K562 (cell line): ENCODE results near the gene SMC4. TPM values are rescaled to one million over a fixed set of nuclear protein-coding genes. Genes with fewer than 3 reads are reported as not detected.
A peak's percentile ranks its signal among the peaks of the same experiment; 100 is the strongest.

Source experiments
- ARID2 ChIP-seq: fragments of 450-650 bp; IDR thresholded peaks from 2 replicates; pipeline ENCODE4 v1.6.1; 2017; ENCODE audit warnings: antibody characterized with exemption, mild to moderate bottlenecking
- BCL6 ChIP-seq: fragments of 250-450 bp; sonication (Bioruptor Pico); IDR thresholded peaks from 2 replicates; pipeline ENCODE4 v1.4.0; 2020
- COPS2 ChIP-seq: fragments of 450-650 bp; conservative IDR thresholded peaks from 2 replicates; pipeline ENCODE4 v1.6.1; 2016; ENCODE audit warnings: mild to moderate bottlenecking, moderate library complexity
- CREB1 ChIP-seq, 2 experiments: sonication (generic) in 1 of 2; formaldehyde crosslinking in 1 of 2; IDR thresholded peaks; 2 replicates each; pipeline versions ENCODE4 v1.6.1 to v1.8.0; 2012 to 2022; ENCODE audit warnings: inconsistent platforms in 1 of 2, mild to moderate bottlenecking in 1 of 2, missing genetic modification reagents in 1 of 2, moderate library complexity in 1 of 2
- DMBX1 ChIP-seq: fragments of 250-450 bp; sonication (Bioruptor Pico); IDR thresholded peaks from 2 replicates; pipeline ENCODE4 v1.8.0; 2022; ENCODE audit warnings: inconsistent platforms, mild to moderate bottlenecking, moderate library complexity, borderline replicate concordance
- DNMT1 ChIP-seq: fragments of 450-650 bp; IDR thresholded peaks from 2 replicates; pipeline ENCODE4 v1.6.1; 2016; ENCODE audit warnings: antibody characterized with exemption, mild to moderate bottlenecking
- DPF2 ChIP-seq: fragments of 450-650 bp; IDR thresholded peaks from 2 replicates; pipeline ENCODE4 v1.6.1; 2016
- FOS ChIP-seq: IDR thresholded peaks from 3 replicates; pipeline ENCODE4 v1.6.1; 2011; ENCODE audit not compliant: insufficient read length; ENCODE audit errors: extremely low read depth
- FOSL1 ChIP-seq: fragments of 200-800 bp; sonication (Bioruptor generic); conservative IDR thresholded peaks from 2 replicates; pipeline ENCODE4 v1.6.1; 2016; ENCODE audit warnings: missing genetic modification characterization, missing compliant biosample characterization
- GTF2A2 ChIP-seq: IDR thresholded peaks from 2 replicates; pipeline ENCODE4 v1.6.1; 2016; ENCODE audit warnings: mild to moderate bottlenecking, missing genetic modification characterization, missing compliant biosample characterization
- KAT8 ChIP-seq: fragments of 450-650 bp; IDR thresholded peaks from 2 replicates; pipeline ENCODE4 v1.6.1; 2016; ENCODE audit warnings: low read depth, mild to moderate bottlenecking
- MIER1 ChIP-seq: fragments of 450-650 bp; IDR thresholded peaks from 2 replicates; pipeline ENCODE4 v1.6.1; 2016; ENCODE audit warnings: antibody characterized with exemption, mild to moderate bottlenecking, low read depth
- NCOR1 ChIP-seq: fragments of 450-650 bp; IDR thresholded peaks from 2 replicates; pipeline ENCODE4 v1.6.1; 2016; ENCODE audit warnings: mild to moderate bottlenecking, moderate library complexity
- TEAD4 ChIP-seq, 2 experiments: sonication (generic) in 1 of 2; formaldehyde crosslinking in 1 of 2; IDR thresholded peaks; 2 replicates each; pipeline versions ENCODE4 v1.6.1 to v1.8.0; 2012 to 2022; ENCODE audit warnings: borderline replicate concordance in 1 of 2, inconsistent platforms in 1 of 2, low read length in 1 of 2, mild to moderate bottlenecking in 1 of 2, missing genetic modification reagents in 1 of 2
- ZBTB8A ChIP-seq: fragments of 450-650 bp; IDR thresholded peaks from 2 replicates; pipeline ENCODE4 v1.6.1; 2018; ENCODE audit warnings: mild to moderate bottlenecking, moderate library complexity; ENCODE audit not compliant: partially characterized antibody
- ZNF445 ChIP-seq: fragments of 250-450 bp; sonication (Bioruptor Pico); IDR thresholded peaks from 2 replicates; pipeline ENCODE4 v1.4.0; 2020; ENCODE audit warnings: low read depth, mild to moderate bottlenecking, moderate library complexity
- ZNF583 ChIP-seq: fragments of 250-450 bp; sonication (Bioruptor Pico); IDR thresholded peaks from 2 replicates; pipeline ENCODE4 v1.4.0; 2020
- ZNF707 ChIP-seq: fragments of 250-450 bp; sonication (Bioruptor Pico); conservative IDR thresholded peaks from 2 replicates; pipeline ENCODE4 v1.8.0; 2022; ENCODE audit warnings: inconsistent platforms, mild to moderate bottlenecking, moderate library complexity
- polyA plus RNA-seq, 8 experiments: library from polyadenylated mRNA; depleted of rRNA in 4 of 8; stranded (reverse) in 5 of 8; unstranded in 3 of 8; fragments of >200 nt; fragmentation: Nextera tagmentation in 2 of 8; fragmentation: Illumina TruSeq in 1 of 8; extraction: Ambion mirVana in 2 of 8; extraction: Trizol in 1 of 8; gene quantifications; 2 replicates each; pipeline versions ENCODE4 v1.2.1 to v1.2.3, GENCODE V29; 2011 to 2014; ENCODE audit warnings: inconsistent platforms in 1 of 8, missing spikeins in 1 of 8
- total RNA-seq, 7 experiments: library from RNA; depleted of rRNA in 6 of 7; stranded (reverse); fragments of >200 nt in 6 of 7; fragmentation: Illumina TruSeq in 2 of 7; extraction: Trizol in 2 of 7; gene quantifications; 2 replicates each; pipeline versions ENCODE4 v1.2.1 to v1.2.3, GENCODE V29; 2011 to 2021; ENCODE audit warnings: low replicate concordance in 1 of 7
- TF ChIP-seq, protein P1 (sequence below): fragments of 250-450 bp; sonication (Bioruptor Pico); IDR thresholded peaks from 2 replicates; pipeline ENCODE4 v1.8.0; 2022; ENCODE audit warnings: inconsistent platforms, mild to moderate bottlenecking, moderate library complexity, borderline replicate concordance
- TF ChIP-seq, protein P2 (sequence below): IDR thresholded peaks from 2 replicates; pipeline ENCODE4 v1.6.1; 2014; ENCODE audit warnings: antibody characterized with exemption
- TF ChIP-seq, protein P3 (sequence below), 3 experiments: fragments of 200-800 bp in 1 of 3; sonication (Bioruptor generic) in 1 of 3; sonication (generic) in 1 of 3; formaldehyde crosslinking in 1 of 3; IDR thresholded peaks; 2 replicates each; pipeline versions ENCODE4 v1.6.1 to v1.8.0; 2016 to 2022; ENCODE audit warnings: mild to moderate bottlenecking in 2 of 3, missing compliant biosample characterization in 2 of 3, missing genetic modification characterization in 2 of 3, missing genetic modification reagents in 1 of 3
- TF ChIP-seq, protein P4 (sequence below): fragments of 250-450 bp; sonication (Bioruptor Pico); IDR thresholded peaks from 2 replicates; pipeline ENCODE4 v1.8.0; 2022; ENCODE audit warnings: moderate library complexity, mild to moderate bottlenecking, inconsistent platforms

SMC4 gene
- total and polyA plus RNA-seq, 9 of the 15 experiments (the other 6 are each of a cell fraction or from before 2014, with no cell fraction given): 87.9 to 347 (median 176) TPM

DNA sequence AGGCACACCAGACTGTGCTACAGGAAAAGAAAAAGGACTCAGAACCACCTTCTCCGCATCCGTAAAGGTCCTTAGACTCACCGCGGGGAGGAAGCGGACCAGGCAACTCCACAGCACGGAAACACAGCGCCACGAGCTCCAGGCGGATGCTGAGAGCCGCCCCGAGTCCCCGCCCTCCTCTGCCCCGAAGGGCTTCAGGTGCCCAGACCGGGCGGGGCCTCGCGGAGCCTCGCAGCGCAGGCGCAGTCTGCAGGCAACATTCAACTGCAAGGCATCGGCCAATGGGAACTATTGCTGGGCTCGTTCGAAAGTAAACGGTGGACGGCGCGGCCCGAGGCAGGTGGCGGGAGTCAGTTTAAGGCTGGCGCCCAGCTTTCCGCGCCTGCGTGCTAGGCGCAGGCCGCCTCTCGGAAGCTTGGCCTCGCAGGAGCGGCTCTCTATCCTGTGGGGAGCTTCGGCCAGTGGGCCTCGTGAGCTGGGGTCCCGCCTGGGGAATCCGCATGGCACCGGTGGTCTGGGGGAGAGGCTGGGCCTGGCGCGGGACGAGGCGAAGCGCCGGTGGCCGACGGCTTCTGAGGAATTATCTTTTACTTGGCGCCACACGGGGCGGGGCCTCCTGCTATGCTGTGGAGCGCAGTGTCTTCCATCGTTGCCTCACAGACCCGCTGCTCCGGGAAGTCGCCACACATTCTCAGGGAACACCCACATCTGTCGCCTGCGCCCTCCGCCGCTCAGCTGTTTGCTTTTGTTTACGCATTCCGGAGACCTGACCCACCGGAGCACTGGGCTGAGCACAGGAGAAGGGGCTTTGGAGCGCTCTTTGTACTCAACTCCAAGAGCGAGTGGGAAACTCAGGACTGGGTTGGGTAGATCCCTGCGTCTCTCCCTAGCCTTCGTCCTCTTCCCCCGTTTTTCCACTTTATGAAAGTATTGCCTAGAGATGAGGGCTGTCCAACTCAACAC lies 50.5 kb downstream of the SMC4 start, which contains the start of gene TRIM59 (continued):
- TF ChIP-seq MIER1 (0 out of 2 replicates have a peak, but pooled peaks have one; percentile 3), ARID2 (no peak), ZNF707 (CRISPR knock-in tag) (no peak), CREB1 (IDR thresholded peaks at IDR 0.05) (peak; percentile 48), CREB1 (CRISPR knock-in tag; IDR thresholded peaks at IDR 0.05) (peak; percentile 79), DPF2 (peak; percentile 46), KAT8 (no peak), DMBX1 (CRISPR knock-in tag) (peak; percentile 70), FOS (no peak), DNMT1 (no peak), ZNF583 (CRISPR knock-in tag) (no peak; the same call in 1 of the 2 replicates), COPS2 (no peak), NCOR1 (0 out of 2 replicates have a peak, but pooled peaks have one; percentile 2), ZBTB8A (no peak), FOSL1 (tag) (peak; percentile 31; the same call in 1 of the 2 replicates), BCL6 (CRISPR knock-in tag) (no peak), GTF2A2 (tag) (no peak), TEAD4 (IDR thresholded peaks at IDR 0.05; ENCODE audit: low read length) (peak; percentile 41; the same call in 1 of the 2 replicates), TEAD4 (CRISPR knock-in tag; IDR thresholded peaks at IDR 0.05; ENCODE audit: borderline replicate concordance) (peak; percentile 91; the same call in 1 of the 2 replicates), ZNF445 (CRISPR knock-in tag) (no peak)
- TF ChIP-seq, protein P1, sequence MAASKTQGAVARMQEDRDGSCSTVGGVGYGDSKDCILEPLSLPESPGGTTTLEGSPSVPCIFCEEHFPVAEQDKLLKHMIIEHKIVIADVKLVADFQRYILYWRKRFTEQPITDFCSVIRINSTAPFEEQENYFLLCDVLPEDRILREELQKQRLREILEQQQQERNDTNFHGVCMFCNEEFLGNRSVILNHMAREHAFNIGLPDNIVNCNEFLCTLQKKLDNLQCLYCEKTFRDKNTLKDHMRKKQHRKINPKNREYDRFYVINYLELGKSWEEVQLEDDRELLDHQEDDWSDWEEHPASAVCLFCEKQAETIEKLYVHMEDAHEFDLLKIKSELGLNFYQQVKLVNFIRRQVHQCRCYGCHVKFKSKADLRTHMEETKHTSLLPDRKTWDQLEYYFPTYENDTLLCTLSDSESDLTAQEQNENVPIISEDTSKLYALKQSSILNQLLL (CRISPR knock-in tag): no peak
- TF ChIP-seq, protein P2, sequence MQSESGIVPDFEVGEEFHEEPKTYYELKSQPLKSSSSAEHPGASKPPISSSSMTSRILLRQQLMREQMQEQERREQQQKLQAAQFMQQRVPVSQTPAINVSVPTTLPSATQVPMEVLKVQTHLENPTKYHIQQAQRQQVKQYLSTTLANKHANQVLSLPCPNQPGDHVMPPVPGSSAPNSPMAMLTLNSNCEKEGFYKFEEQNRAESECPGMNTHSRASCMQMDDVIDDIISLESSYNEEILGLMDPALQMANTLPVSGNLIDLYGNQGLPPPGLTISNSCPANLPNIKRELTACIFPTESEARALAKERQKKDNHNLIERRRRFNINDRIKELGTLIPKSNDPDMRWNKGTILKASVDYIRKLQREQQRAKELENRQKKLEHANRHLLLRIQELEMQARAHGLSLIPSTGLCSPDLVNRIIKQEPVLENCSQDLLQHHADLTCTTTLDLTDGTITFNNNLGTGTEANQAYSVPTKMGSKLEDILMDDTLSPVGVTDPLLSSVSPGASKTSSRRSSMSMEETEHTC: peak; percentile 6; the same call in 1 of the 2 replicates
- TF ChIP-seq, protein P3, sequence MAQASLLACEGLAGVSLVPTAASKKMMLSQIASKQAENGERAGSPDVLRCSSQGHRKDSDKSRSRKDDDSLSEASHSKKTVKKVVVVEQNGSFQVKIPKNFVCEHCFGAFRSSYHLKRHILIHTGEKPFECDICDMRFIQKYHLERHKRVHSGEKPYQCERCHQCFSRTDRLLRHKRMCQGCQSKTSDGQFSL (CRISPR knock-in tag; IDR thresholded peaks at IDR 0.05): peak; percentile 86
- TF ChIP-seq, protein P3 (tag; IDR thresholded peaks at IDR 0.05): no peak
- TF ChIP-seq, protein P4, sequence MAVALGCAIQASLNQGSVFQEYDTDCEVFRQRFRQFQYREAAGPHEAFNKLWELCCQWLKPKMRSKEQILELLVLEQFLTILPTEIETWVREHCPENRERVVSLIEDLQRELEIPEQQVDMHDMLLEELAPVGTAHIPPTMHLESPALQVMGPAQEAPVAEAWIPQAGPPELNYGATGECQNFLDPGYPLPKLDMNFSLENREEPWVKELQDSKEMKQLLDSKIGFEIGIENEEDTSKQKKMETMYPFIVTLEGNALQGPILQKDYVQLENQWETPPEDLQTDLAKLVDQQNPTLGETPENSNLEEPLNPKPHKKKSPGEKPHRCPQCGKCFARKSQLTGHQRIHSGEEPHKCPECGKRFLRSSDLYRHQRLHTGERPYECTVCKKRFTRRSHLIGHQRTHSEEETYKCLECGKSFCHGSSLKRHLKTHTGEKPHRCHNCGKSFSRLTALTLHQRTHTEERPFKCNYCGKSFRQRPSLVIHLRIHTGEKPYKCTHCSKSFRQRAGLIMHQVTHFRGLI (CRISPR knock-in tag): no peak
